Activated CD8-positive, alpha-beta memory T cell treated with anti-CD3 and anti-CD28 coated beads, Interleukin-2, amount 10 ng/mL, durations not matched to agents 7 days and 5 days (primary cell): ENCODE measurements around the gene CARD9. TPM values are rescaled to one million over a fixed set of nuclear protein-coding genes. Genes with fewer than 3 reads are reported as not detected.
"Not testable (repeated sequence)": the region's sequence is repeated elsewhere in the genome, so short reads cannot be mapped to it uniquely, and the experiment has no call there.

Experiments
- ATAC-seq: fragments of 150-1000 bp; cut with Tn5 transposase; one replicate; pipeline ENCODE4 v1.10.0; 2021; ENCODE audit warnings: moderate library complexity
- CTCF ChIA-PET: fragments of 350-600 bp; sonication (Branson Sonifier 250); formaldehyde crosslinking; loops from one replicate; lab custom pipeline; 2021; ENCODE audit warnings: antibody characterized with exemption; lab: Charles Lee
- DNase-seq: peaks from one replicate; pipeline ENCODE4 v3.0.0-alpha.2; 2020
- H3K27ac Mint-ChIP-seq: one replicate; pipeline ENCODE4 v1.8.0; 2021; ENCODE audit warnings: mild to moderate bottlenecking, mixed read lengths
- H3K27me3 Mint-ChIP-seq: one replicate; pipeline ENCODE4 v1.8.0; 2021; ENCODE audit warnings: mixed read lengths
- H3K36me3 Mint-ChIP-seq: one replicate; pipeline ENCODE4 v1.8.0; 2021; ENCODE audit warnings: mild to moderate bottlenecking, mixed read lengths
- H3K4me1 Mint-ChIP-seq: one replicate; pipeline ENCODE4 v1.8.0; 2021; ENCODE audit warnings: mixed read lengths
- H3K4me3 Mint-ChIP-seq: one replicate; pipeline ENCODE4 v1.8.0; 2021; ENCODE audit warnings: mild to moderate bottlenecking, moderate library complexity, mixed read lengths
- H3K9me3 Mint-ChIP-seq: one replicate; pipeline ENCODE4 v1.8.0; 2022; ENCODE audit warnings: low read depth, mixed read lengths
- total RNA-seq, 2 experiments: library from RNA; stranded (reverse); gene quantifications; one replicate each; pipeline ENCODE4 v1.2.3, GENCODE V29; 2021

The CARD9 gene
- total RNA-seq, 2 experiments from 2014 or later = 0.50 to 3.1 TPM

GRCh38 chr9:136407911-136408310, 34.4 kb upstream of the CARD9 start:
- H3K27me3 Mint-ChIP-seq = no peaks in the 10 kb centered on the region
- no peaks in the 10 kb centered on the region for H3K9me3 Mint-ChIP-seq
- H3K4me1 Mint-ChIP-seq = peaks cover 63% of the 10 kb centered on the region
- peaks cover 35% of the 10 kb centered on the region for H3K36me3 Mint-ChIP-seq
- CTCF ChIA-PET = interaction anchor here (1.2 to 2.5 kb wide), 3 partner anchors 7 to 95 kb away, joined by 3 to 20 read pairs (median 5); no protein-coding TSS in a partner anchor
- H3K27ac Mint-ChIP-seq = no peak overlapping the region
- ATAC-seq (no peak), DNase-seq (no peak)
- H3K4me3 Mint-ChIP-seq = no peak overlapping the region

DNA sequence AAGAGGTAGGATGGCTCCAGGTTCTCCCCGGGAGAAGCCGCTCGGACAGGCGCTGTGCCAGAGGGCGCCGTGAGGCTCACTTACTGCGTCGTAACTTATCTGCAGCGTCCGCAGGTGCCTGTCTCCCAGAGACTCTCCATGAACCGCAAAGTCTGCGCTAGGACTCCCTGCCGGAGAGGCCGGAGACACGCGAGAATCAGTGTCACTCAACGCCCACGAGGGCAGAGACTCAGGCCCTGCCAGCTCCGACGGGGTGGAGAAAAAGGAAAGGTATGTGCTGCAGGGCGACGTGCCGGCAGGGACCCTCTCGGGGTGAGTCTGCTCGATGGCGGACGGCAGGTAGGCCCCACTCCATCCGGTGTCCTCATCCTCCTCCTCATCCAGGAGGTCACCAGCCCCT, 33.6 kb upstream of the CARD9 start:
- not testable (repeated sequence) for H3K4me3 Mint-ChIP-seq, H3K27me3 Mint-ChIP-seq, DNase-seq, H3K27ac Mint-ChIP-seq, H3K9me3 Mint-ChIP-seq, ATAC-seq
- Mint-ChIP-seq H3K36me3 (peaks cover 34% of the 10 kb centered on the region), H3K4me1 (peaks cover 62% of the 10 kb centered on the region)
- CTCF ChIA-PET = interaction anchor here (1.6 kb wide), 1 partner anchor 77 kb away, joined by 4 read pairs; no protein-coding TSS in a partner anchor

GRCh38 chr9:136405904-136406303, 32.4 kb upstream of the CARD9 start:
- Mint-ChIP-seq H3K36me3 (peaks cover 31% of the 10 kb centered on the region), H3K4me1 (peaks cover 58% of the 10 kb centered on the region)
- H3K27ac Mint-ChIP-seq, ATAC-seq, H3K27me3 Mint-ChIP-seq, H3K9me3 Mint-ChIP-seq, H3K4me3 Mint-ChIP-seq, DNase-seq: not testable (repeated sequence)
- CTCF ChIA-PET = interaction anchor here (1.6 kb wide), 1 partner anchor 78 kb away, joined by 4 read pairs; no protein-coding TSS in a partner anchor

- CTCF ChIA-PET = interaction anchor here (1.6 kb wide), 1 partner anchor 78 kb away, joined by 4 read pairs; no protein-coding TSS in a partner anchor
- ATAC-seq (no peak), DNase-seq (no peak)
- peaks cover 31% of the 10 kb centered on the region for H3K36me3 Mint-ChIP-seq
- H3K4me3 Mint-ChIP-seq = no peak overlapping the region
- peaks cover 60% of the 10 kb centered on the region for H3K4me1 Mint-ChIP-seq
- H3K27ac Mint-ChIP-seq = no peak overlapping the region
- H3K9me3 Mint-ChIP-seq = no peaks in the 10 kb centered on the region
- no peaks in the 10 kb centered on the region for H3K27me3 Mint-ChIP-seq
Measured at GRCh38 chr9:136405481-136405880, 32.0 kb upstream of the CARD9 start.

- H3K36me3 Mint-ChIP-seq = peaks cover 31% of the 10 kb centered on the region
- CTCF ChIA-PET = interaction anchor here (1.5 kb wide), 2 partner anchors 19 to 67 kb away, joined by 4 to 7 read pairs; no protein-coding TSS in a partner anchor
- no peak for ATAC-seq
- H3K9me3 Mint-ChIP-seq = no peaks in the 10 kb centered on the region
- no peaks in the 10 kb centered on the region for H3K27me3 Mint-ChIP-seq
- H3K27ac Mint-ChIP-seq = peak overlapping the region; percentile 79
- no peak for DNase-seq
- H3K4me3 Mint-ChIP-seq = peak overlapping the region; percentile 1
- H3K4me1 Mint-ChIP-seq = peaks cover 58% of the 10 kb centered on the region
Measured at GRCh38 chr9:136404801-136405136, 31.3 kb upstream of the CARD9 start.

GRCh38 chr9:136403915-136404800, 30.7 kb upstream of the CARD9 start:
- Mint-ChIP-seq H3K36me3 (peaks cover 31% of the 10 kb centered on the region), H3K9me3 (no peaks in the 10 kb centered on the region), H3K27me3 (no peaks in the 10 kb centered on the region), H3K27ac (peak overlapping the region; percentile 79), H3K4me3 (peak overlapping the region; percentile 31), H3K4me1 (peaks cover 54% of the 10 kb centered on the region)
- peak; percentile 76 for DNase-seq
- peak; percentile 16 for ATAC-seq
- CTCF ChIA-PET = interaction anchor here (0.7 to 6.2 kb wide), 6 partner anchors 18 to 221 kb away, joined by 3 to 52 read pairs (median 4); partner anchors contain the start of gene DNLZ

DNA sequence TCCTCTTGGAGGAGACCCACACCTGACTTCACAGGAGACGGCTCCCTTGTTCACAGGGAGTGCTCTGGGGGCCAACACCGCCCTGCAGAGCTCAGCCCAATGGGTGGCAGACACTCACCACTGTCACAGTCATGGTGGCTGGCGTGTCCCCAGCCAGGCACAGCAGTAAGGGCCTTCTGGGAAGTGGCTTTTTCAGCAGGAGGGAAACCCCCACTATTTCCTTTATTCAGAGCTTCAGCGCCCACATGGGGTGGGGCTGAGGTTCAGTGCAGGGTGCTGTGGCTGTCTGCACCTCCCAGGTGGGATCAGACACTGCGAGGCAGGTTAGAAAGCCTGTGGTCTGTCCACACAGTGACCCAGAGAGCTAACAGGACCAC, 30.1 kb upstream of the CARD9 start:
- DNase-seq (peak; percentile 92), ATAC-seq (peak; percentile 77)
- peak overlapping the region; percentile 31 for H3K4me3 Mint-ChIP-seq
- peaks cover 28% of the 10 kb centered on the region for H3K36me3 Mint-ChIP-seq
- H3K4me1 Mint-ChIP-seq = peaks cover 55% of the 10 kb centered on the region
- peak overlapping the region; percentile 79 for H3K27ac Mint-ChIP-seq
- CTCF ChIA-PET = interaction anchor here (0.7 to 6.2 kb wide), 7 partner anchors 17 to 222 kb away, joined by 3 to 52 read pairs (median 4); partner anchors contain the start of gene DNLZ
- no peaks in the 10 kb centered on the region for H3K27me3 Mint-ChIP-seq
- H3K9me3 Mint-ChIP-seq = no peaks in the 10 kb centered on the region

- peak overlapping the region; percentile 41 for H3K27ac Mint-ChIP-seq
- H3K36me3 Mint-ChIP-seq = peaks cover 23% of the 10 kb centered on the region
- peaks cover 55% of the 10 kb centered on the region for H3K4me1 Mint-ChIP-seq
- CTCF ChIA-PET = interaction anchor here (1.3 to 6.2 kb wide), 4 partner anchors 7 to 37 kb away, joined by 4 to 52 read pairs (median 16); partner anchors contain the start of genes DNLZ, ENTR1 and PMPCA
- H3K9me3 Mint-ChIP-seq = no peaks in the 10 kb centered on the region
- ATAC-seq = no peak
- H3K27me3 Mint-ChIP-seq = no peaks in the 10 kb centered on the region
- H3K4me3 Mint-ChIP-seq = no peak overlapping the region
- DNase-seq = no peak
Measured at GRCh38 chr9:136402067-136402466, 28.6 kb upstream of the CARD9 start.

DNA sequence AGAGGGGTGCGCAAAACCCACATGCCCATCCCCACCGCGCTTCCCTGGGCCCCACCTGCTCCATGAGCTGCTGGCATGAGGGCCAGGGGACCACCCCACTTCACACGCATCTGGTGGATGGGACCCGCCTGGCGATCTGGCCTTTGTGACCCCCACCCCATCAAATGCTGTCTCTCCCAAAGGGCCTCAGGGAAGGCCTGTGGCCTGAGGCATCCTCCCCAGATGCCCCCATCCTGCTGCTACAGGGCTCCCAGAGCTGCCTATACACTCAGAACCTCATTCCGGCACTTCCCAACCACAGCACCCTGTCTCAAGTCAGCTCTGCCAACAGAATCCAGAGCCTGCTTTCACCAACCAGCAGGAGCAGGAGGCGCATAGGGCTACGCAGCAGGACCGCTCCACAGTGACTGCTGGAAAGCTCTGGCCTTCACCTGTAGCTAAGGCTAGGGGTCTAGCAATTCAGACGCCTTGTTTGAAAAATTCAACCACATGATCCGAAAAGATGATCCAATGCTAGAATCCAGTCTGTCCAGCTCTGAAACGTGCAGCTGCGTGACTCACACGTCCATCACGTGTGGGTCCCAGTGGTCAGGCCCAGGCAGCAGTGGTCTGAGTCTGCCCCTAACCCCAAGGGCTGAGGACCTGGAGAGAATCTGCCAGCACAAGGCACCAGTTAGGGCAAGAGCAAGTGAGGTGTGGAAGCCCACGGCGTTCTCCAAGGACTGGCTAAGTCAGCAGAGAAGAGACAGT, 27.9 kb upstream of the CARD9 start:
- Mint-ChIP-seq H3K27me3 (no peaks in the 10 kb centered on the region), H3K4me3 (no peak overlapping the region), H3K36me3 (peaks cover 20% of the 10 kb centered on the region), H3K4me1 (peaks cover 55% of the 10 kb centered on the region), H3K27ac (peak overlapping the region; percentile 41), H3K9me3 (no peaks in the 10 kb centered on the region)
- DNase-seq (no peak), ATAC-seq (no peak)
- CTCF ChIA-PET = interaction anchor here (0.6 to 6.2 kb wide), 13 partner anchors 8 to 138 kb away, joined by 3 to 52 read pairs (median 4); partner anchors contain the start of genes DNLZ, ENTR1 and PMPCA

DNA sequence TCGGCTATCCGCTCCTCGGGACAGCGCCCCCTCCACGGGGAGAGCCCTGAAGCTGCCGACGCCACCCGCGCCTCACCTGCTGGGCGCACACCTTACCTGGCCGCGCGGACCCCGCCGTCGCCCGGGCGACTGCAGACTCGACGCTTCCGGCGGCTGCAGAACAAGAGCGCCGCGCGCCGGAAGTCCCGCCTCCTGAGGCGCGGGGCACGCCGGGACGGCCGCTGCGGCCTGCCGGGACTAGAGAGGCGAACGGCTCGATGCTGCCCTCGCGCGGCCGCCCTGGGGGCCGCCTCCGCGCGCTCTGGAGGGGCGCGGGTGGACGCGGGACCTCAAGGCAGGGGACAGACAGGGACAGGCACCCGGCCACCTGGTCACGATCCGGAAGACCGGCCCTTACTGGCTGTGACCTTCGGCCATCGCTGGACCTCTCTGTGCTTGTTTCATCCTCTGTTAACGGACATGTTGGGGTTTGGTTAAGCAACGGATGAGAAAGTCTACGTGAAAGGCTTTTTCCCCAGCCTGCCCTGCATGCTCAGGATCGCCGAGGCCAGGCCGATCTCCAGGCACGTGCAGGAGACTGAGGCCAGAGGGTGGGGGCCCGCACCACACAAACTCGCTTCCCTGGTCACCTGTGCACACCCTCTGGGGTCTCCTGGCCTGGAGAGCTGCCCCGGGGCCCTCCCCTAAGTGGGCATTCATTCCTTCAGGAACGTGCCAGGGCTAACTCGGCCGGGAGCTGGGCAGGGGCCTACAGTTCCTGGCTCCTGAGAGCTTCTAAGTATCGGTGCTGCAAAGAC, 26.8 kb upstream of the CARD9 start, which contains the start of gene SNAPC4:
SNAPC4 (minus strand) TSS at position 133 of the 797 bp plus-strand sequence. CDS start 1,742 bp downstream, outside the sequence.
- peaks cover 16% of the 10 kb centered on the region for H3K36me3 Mint-ChIP-seq
- H3K9me3 Mint-ChIP-seq = no peaks in the 10 kb centered on the region
- peaks cover 50% of the 10 kb centered on the region for H3K4me1 Mint-ChIP-seq

GRCh38 chr9:136399176-136400037, 25.9 kb upstream of the CARD9 start:
- peak overlapping the region; percentile 86 for H3K4me3 Mint-ChIP-seq
- H3K4me1 Mint-ChIP-seq = peaks cover 42% of the 10 kb centered on the region
- peak; percentile 14 for ATAC-seq

More for the DNA sequence above, 26.8 kb upstream of the CARD9 start, which contains the start of gene SNAPC4:
- peak; percentile 73 for ATAC-seq
- Mint-ChIP-seq H3K4me3 (peak within 1 kb of the TSS; percentile 86), H3K27me3 (no peaks in the 10 kb centered on the region), H3K27ac (peak within 1 kb of the TSS; percentile 74)
- DNase-seq = peak; percentile 89
- CTCF ChIA-PET = interaction anchor here (0.6 to 6.2 kb wide), 13 partner anchors 9 to 139 kb away, joined by 3 to 52 read pairs (median 3); partner anchors contain the start of genes DNLZ, ENTR1 and PMPCA

More at GRCh38 chr9:136399176-136400037, 25.9 kb upstream of the CARD9 start:
- Mint-ChIP-seq H3K9me3 (no peaks in the 10 kb centered on the region), H3K36me3 (peaks cover 13% of the 10 kb centered on the region), H3K27me3 (no peaks in the 10 kb centered on the region), H3K27ac (peak overlapping the region; percentile 74)
- CTCF ChIA-PET = interaction anchor here (0.6 to 6.2 kb wide), 6 partner anchors 11 to 87 kb away, joined by 3 to 52 read pairs (median 4); partner anchors contain the start of gene DNLZ
- peak; percentile 48 for DNase-seq
